HG03457 (cell line): Measurements from ENCODE around the gene CST9L.

Experiments
- ATAC-seq: cut with Tn5 transposase; IDR thresholded peaks from one replicate; pipeline ENCODE4 v1.9.1; 2021; ENCODE audit warnings: moderate number of reproducible peaks; ENCODE audit not compliant: unreplicated experiment

CST9L gene

GRCh38 chr20:23547613-23548012, 20.7 kb downstream of the CST9L start:
- no peak for ATAC-seq

DNA sequence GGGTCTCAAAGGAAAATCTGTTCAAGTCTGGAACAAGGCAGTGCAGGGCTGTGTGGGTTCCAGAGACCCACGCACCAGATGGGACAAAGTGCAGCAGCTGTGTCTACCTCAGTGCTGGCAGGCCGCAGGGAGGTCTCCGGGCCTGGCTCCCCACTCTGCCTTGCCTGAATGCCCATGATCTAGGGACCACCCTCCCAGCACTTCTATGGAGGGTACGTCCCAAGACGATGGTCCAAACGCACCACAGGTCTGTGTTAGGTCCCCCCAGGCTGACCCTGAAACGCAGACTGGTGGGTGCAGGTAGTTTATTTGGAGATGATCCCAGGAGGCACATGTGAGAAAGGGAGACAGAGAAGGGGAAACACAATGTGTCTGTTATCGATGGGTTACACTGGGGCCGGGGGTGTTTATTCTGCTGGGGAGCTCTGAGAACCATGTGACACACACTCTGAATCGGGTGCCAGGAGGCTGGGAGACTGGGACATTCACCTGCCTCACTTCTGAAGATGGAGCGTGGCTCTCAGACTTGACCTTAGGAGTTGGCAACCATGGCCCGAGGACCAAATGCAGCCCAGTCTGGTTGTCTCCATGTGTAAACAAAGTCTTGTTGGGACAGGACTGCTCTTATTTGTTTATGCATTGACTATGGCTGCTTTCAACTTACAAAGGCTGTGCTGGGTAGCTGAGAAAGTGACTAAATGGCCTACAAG, 21.7 kb downstream of the CST9L start:
- ATAC-seq = no peak

DNA sequence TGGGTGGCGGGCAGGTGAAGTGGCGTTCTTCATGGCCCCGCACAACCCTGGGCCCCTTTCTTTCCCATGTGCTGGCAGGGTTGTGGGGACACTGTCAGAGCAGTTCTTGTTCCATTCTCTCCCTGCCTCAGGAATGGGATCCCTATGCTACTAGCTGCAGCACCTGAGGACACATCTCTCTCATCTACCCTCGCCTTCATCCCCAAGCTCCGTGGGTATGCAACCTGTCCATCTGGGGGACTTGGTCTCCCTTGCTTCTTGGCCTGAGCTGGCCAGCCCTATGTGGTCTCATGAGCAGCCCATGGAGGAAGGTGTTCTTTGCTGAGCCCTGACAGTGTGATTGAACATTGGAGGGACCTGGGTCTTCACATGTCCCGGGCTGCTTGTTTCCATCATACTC, 24.2 kb downstream of the CST9L start:
- ATAC-seq = no peak

DNA sequence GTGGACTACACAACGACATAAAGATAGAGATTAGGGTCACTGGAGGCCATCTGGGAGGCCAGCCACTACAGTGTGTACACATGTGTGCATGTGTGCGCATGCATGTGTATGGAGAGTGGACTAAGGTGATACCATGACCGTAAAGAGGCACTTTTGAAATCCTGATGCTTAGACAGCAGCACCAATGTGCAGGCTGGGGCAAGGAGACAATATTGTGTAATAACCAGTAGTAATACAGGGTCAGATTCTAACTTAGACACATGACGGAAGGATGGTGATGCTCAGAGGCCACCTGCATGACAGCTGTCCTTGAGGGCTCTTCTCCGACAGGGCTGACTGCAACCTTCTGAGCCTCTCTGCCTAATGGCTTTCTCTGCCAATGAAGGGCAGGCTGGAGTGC, 25.5 kb downstream of the CST9L start:
- no peak for ATAC-seq

DNA sequence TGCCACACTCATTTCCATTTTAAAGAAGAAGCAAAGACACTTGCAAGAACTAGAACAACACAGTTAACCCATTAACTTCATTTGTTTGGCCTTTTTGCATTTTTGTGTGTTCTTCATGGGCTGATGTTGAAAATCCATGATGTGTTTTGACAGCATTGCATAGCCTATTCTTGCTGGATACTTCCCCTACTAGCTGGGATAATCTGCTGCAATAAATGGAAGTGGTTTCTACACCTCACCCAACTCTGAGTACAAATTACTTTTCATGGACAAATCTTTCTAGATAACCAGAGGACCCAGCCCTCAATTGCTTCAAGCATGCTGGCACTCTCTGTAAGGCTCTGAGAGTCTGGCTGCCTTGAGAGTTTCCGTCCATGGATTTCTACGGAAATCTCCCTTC, 26.5 kb downstream of the CST9L start:
- ATAC-seq = no peak

DNA sequence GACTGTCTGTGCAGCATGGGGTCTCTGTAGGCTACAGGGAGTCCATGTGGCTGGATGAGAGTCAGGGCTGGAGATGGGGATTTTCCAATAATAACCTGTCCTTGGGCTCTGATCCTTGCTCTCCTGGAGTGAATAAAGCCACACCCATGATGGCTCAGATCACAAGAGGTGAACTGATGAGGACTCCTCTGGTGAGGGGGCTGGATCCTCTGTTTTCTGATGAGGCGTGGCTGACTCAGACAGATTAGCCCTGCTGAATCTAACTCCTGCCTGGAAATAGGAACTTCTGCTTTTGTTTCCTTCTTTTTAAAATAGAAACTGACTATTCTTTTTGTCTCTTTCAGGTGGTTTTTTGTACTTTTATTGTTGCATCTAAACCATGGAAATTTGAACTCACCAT, 27.0 kb downstream of the CST9L start:
- ATAC-seq = no peak

DNA sequence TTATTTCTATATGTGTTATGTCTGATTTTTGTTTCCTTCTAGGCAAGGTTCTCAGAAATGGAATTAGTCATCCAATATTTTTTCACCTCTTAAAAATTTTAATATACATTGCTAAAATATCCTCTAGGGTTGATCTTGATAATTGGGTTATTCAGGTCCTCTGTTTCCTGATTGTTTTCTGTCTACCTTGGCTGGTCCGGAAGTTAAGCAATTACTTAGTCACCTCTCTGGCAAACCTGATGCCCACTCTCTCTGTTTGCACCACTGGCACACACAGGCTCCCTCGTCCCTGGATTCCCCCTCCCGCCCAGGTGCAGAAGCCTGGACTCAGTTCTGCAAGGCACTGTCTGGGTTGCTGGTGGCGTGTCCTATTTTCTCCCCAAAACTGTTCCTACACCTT, 27.7 kb downstream of the CST9L start:
- no peak for ATAC-seq

DNA sequence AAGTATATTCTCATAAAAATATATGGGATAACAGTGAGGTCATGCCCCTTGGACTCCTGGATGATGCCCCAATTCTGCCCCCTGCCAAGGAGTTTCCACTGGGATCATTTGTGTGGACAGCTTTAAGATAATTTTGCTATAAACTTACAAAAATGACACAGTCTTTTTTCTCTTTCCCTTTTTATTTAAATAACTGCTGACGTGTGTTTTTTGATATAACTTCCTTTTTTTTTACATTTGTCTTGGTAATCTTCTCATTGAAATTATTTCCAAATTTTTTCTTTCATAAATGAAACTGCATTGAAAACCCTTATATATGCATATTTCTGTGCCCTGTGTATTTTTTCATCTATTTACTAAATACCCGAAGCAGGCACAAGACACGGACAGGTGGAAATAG, 31.3 kb downstream of the CST9L start:
- no peak for ATAC-seq

DNA sequence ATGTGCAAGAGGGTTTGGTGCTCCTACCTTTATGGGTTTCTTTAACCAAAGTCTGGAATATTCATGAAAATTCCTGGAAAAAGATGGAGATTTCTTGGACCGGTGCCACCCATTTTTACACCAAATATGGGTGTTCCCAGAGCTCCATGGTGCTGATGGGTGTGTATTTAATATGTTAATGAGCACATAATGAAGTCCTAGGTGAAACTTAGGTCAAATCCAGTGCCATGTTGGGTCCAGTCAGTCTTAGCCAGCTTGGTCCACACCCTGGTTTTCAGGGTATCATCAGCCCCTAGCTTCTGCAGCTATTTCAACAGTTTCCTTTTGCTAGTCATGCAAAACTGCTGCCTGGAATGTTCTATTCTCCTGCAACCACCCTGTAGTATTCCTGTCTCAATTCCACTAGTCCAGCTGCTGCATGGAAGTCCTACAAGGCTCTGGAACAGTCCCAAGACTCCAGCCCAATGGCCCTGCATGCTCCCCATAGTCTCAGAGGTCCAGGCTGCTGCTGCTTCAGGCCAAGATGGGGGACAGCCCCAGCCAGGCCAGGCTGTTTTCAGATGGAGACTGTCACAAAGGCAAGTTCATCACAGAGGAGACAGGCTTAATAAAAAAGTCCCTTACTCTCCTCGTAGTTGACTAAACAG, 31.8 kb downstream of the CST9L start:
- no peak for ATAC-seq

GRCh38 chr20:23534801-23535593, 33.3 kb downstream of the CST9L start:
- ATAC-seq = no peak

DNA sequence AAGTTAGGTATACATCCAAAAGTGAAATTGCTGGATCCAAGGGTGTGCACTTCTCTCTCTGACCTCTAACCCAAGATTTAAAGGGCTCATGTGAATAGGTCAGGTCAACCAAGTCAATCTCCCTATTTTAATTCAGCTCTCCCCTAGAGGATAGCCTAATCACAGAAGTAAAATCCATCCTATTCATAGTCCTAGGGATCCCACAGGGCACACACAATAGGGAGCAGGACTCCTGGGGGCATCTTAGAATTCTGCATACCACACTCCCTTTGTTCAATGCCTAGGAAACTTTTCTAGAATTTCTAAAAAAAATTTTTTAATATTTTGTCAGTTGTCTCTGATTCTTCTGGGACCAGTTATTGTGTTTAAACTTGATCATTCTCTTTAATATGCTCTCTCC, 35.1 kb downstream of the CST9L start:
- ATAC-seq = no peak

DNA sequence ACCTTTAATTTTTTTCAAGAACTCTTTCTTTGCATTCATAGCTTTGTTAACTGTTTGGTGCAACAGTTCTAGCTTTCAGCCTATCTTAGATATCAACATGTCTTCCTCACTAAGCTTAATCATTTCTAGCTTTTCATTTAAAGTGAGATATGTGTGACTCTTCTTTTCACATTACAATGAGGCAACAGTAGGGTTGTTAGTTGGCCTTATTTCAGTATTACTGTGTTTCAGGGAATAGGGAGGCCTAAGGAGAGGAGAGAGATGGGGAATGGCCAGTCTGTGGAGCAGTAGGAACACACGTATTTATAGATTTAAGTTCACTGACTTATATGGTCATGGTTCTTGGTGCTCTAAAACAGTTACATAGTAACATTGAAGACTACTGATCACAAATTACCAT, 35.8 kb downstream of the CST9L start:
- no peak for ATAC-seq

DNA sequence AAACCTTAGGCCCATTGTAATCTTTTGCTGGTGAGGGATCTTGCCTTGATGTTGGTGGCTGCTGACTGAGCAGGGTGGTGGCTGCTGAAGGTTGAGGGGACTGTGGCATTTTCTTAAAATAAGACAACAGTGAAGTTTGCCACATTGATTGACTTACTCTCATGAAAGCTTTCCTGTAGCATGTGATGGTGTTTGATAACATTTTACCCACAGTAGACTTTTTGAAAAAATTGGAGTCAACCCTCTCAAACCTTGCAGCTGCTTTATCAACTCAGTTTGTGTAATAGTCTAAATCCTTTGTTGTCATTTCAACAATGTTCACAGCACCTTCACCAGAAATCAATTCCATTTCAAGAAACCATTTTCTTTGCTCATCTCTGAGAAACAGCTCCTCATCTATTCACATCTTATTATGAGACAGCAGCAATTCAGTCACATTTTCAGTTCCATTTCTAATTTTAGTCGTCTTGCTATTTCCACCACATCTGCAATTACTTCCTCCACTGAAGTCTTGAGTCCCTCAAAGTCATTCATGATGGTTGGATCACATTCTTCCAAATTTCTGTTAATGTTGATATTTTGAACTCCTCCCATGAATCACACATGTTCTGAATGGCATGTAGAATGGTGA, 37.2 kb downstream of the CST9L start:
- no peak for ATAC-seq

DNA sequence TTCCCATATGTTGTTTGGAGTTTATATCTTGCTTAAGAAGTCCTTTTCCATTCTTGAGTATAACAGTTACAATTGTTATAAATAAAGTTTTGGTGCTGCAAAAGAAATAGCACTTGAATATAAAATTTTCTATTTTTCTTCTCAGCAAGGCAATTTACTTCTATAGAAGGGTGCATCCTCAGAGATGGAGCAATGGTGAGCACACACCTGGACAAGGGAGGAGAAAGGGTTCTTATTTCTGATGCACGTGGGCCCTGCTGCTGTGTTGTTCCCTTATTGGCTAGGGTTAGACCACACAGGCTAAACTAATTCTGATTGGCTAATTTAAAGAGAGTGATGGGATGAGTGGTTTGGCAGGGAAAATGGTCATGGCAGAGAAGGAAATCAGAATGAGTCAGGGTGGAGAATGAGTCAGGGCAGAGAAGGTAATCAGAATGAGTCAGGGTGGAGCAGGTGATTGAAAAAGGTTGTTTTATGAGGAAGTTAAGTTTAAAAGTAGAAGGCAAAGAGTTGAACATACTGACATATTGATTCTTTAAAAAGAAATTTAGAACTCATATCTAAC, 39.3 kb downstream of the CST9L start:
- no peak for ATAC-seq

DNA sequence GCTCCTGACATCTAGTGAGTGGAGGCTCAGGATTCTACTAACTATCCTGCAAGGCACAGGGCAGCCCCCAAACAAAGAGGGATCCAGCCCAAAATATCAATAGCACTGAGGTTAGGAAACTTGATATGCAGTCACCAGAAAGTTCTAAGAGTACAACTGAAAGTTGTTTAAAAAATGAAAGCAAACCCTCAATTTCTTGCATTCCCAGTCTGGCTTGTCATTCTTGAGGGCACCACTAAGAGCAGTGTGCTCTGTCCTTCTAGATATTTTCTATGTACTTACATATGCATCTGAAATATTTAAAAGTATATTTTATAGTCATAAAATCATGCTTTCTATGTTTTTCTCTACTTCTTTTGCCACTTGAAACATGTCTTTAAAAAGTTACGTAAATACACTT, 41.4 kb downstream of the CST9L start:
- no peak for ATAC-seq

DNA sequence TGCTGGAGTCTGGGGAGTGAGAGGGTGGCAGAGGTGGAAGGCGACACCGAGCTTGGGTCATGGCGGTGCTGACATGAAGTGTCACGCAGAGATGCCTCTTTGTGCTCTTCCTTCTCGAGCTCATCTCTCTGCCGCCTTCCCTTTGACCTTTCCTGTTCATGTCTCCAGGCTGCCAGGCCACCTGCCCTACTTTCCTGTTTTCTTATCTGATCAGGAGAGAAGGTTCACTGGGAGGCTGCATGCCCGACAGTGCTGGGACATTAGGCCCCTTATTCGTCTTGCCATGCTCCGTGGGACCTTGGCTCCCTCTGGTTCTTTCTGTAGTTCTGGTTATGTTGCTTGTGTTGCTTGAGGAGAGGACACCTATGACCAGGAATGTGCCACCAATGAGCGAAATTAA, 44.1 kb downstream of the CST9L start:
- no peak for ATAC-seq

DNA sequence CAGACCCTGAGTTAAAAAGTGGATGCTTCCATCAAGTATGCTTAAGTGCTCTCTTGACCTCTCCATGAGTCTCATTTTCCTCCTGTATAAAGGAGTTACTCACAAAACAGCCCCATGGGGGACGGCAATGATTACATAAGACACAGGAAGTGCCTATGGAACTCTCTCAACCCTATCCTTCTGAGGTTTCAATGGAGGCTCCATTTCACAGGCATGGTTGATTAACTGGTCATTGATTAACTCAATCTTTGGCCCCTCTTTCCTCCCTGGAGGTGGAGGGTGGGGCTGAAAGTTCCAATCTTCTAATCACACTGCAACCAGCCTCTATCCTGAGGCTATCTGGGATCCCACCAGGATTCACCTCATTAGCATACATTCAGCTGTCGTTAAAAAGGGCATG, 48.1 kb downstream of the CST9L start:
- ATAC-seq = no peak

DNA sequence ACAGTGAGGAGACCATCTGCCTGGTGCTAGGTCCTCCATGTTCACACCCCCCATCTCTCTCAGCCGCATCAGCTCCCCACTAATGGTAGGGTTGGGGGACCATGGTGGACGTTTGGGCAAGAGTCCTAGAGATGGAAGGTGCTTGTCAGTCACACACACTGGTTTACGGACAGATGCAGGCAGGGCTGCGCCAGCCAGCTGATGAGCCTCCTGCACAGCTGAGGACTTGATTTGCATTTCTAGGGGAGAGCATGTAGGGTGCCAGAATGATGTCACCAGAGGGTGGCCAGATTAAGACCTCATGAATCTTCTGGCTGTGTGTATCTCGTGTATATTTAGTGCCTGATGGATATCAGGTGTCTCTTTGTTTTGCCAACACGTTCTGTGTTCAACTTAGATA, 48.7 kb downstream of the CST9L start:
- no peak for ATAC-seq

GRCh38 chr20:23517719-23518118, 50.6 kb downstream of the CST9L start:
- ATAC-seq = no peak

GRCh38 chr20:23515250-23515939, 52.9 kb downstream of the CST9L start:
- ATAC-seq = no peak

DNA sequence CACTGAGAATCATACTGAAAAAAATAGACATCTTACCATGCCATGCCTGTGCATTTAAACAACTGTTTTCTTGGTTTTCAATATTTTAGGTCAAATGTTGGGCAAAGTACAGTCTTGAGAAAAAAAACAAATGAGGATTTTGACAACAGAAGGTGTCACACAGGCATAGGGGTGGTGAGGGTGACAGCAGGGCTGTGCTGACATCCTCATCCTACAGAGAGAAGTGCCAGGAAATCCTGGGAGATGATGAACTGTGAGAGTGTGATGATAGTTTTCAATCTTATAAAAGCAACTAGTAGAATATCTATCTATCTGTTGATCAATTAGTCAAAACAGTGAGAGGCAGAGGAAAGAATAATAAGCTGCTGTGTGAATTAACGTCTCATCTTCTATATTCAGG, 53.4 kb downstream of the CST9L start:
- no peak for ATAC-seq
